VCaP (cell line): ENCODE measurements around the gene CA11.

Experiments used
- H3K27ac ChIP-seq: fragments of 450-650 bp; 2 replicates; pipeline ENCODE4 v1.5.1; 2017
- CTCF ChIP-seq: fragments of 450-650 bp; conservative IDR thresholded peaks from 2 replicates; pipeline ENCODE4 v1.5.1; 2017; ENCODE audit warnings: mild to moderate bottlenecking, moderate library complexity

CA11 gene

GRCh38 chr19:48603001-48603400 is 43.0 kb downstream of the CA11 start:
- no peak overlapping the region for H3K27ac ChIP-seq

GRCh38 chr19:48600679-48601417 is 45.1 kb downstream of the CA11 start:
- H3K27ac ChIP-seq: no peak overlapping the region
- no peak for TF ChIP-seq CTCF

More at GRCh38 chr19:48603001-48603400, 43.0 kb downstream of the CA11 start:
- TF ChIP-seq CTCF: no peak

DNA sequence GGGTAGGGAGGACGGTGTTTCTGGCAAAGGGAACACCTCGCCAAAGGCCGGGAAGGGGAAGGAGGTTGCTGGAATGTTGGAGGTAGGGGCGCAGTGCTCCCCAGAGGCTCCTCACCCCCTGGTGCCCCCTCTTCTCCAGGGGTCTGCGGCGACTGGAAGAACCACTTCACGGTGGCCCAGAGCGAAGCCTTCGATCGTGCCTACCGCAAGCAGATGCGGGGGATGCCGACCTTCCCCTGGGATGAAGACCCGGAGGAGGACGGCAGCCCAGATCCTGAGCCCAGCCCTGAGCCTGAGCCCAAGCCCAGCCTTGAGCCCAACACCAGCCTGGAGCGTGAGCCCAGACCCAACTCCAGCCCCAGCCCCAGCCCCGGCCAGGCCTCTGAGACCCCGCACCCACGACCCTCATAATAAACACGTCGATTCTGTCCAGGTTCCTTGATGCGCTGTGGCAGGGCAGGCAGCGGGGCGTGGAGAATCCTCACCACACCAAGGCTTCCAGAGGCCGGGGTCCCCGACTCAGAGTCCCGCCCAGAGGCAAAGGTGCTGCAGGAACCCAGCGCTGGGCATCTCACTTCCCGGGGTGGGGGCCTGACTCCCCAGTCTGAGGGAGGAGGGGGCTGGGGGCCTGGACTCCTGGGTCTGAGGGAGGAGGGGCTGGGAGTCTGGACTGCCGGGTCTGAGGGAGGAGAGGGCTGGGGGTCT is 46.8 kb downstream of the CA11 start:
- H3K27ac ChIP-seq: no peak overlapping the region
- no peak for TF ChIP-seq CTCF

DNA sequence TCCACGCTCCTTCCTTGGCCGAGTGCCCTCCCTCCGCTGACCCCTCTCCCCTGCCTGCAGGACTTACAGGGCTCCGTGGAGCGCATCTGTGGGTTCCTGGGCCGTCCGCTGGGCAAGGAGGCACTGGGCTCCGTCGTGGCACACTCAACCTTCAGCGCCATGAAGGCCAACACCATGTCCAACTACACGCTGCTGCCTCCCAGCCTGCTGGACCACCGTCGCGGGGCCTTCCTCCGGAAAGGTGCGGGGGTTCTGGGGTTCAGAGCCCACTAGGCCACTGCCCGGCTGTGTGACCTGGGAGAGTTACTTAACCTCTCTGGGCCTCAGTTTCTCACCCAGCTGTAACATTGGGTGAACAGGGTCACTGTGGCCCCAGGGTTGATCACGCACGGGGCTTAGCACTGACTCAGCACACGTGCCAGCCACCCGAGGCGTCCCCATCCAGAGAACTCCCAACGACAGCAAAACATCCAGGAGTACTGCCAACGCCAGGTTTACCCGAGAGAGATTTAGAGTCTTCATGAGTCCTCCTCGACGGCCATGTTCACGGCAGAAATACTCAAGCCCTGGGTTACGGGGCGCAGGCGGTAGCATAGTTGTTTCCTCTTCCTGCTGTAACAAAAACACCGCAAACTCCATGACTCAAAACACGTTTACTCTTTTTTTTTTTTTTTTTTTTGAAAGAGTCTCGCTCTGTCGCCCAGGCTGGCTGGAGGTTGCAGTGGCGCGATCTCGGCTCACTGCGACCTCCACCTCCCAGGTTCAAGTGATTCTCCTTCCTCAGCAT is 49.1 kb downstream of the CA11 start:
- no peak overlapping the region for H3K27ac ChIP-seq
- no peak for TF ChIP-seq CTCF

GRCh38 chr19:48596237-48596636 is 49.8 kb downstream of the CA11 start:
- H3K27ac ChIP-seq: no peak overlapping the region
- TF ChIP-seq CTCF: no peak

DNA sequence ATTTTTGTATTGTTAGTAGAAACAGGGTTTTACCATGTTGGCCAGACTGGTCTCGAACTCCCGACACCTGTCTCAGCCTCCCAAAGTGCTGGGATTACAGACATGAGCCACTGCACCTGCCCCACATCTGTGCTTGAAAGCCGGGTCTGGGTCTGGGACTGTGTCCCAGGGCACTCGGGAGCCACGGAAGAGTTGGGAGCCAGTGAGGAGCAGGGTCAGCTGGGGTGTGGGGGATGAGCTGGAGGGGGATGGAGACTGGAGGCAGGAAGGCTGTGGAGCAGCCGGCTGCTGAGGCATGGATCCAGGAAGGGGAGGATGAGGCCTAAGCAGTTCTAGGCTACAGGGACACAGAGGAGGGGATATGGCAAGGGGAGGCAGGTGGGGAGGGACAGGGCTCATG is 50.2 kb downstream of the CA11 start:
- no peak overlapping the region for H3K27ac ChIP-seq
- TF ChIP-seq CTCF: no peak

DNA sequence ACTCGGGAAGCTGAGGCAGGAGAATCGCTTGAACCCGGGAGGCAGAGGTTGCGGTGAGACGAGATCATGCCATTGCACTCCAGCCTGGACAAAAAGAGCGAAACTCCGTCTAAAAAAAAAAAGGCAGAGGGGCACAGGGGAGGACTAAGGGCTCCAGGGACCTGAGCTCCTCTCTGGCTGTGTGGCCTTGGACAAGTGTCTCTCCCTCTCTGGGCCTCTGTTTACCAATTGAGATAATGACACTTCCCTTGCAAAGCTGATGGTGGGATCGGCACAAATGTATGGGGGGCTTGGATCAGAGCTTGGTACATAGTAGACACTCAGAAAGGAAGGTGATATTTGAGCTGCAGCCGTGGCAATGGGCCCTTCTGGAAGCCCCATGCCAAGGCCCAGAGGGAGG is 50.8 kb downstream of the CA11 start:
- no peak for TF ChIP-seq CTCF
- H3K27ac ChIP-seq: no peak overlapping the region
